CD14-positive monocyte (primary cell): ENCODE results near the gene TMEM250. TPM values are rescaled to one million over a fixed set of nuclear protein-coding genes. Genes with fewer than 3 reads are reported as not detected.

Experiments used
- DNase-seq, 3 donors: peaks; one replicate each; pipeline ENCODE4 v3.0.0-alpha.2; 2011 to 2022
- H2AFZ ChIP-seq: 2 replicates; pipeline ENCODE4 v1.6.0; 2012; ENCODE audit warnings: mild to moderate bottlenecking, low read depth, low read length, inconsistent platforms; ENCODE audit not compliant: insufficient read depth, poor library complexity, severe bottlenecking
- H3K27ac ChIP-seq, 2 donors: 1 replicate in 1 of 2; 2 replicates in 1 of 2; pipeline ENCODE4 v1.5.1; 2012 to 2013; ENCODE audit warnings: low read length in 2 of 2, control low read depth in 1 of 2, inconsistent platforms in 1 of 2, low read depth in 1 of 2, mild to moderate bottlenecking in 1 of 2
- H3K27me3 ChIP-seq, 2 donors: one replicate each; pipeline versions ENCODE4 v1.6.0 to v1.6.1; 2011 to 2013; ENCODE audit warnings: low read length in 2 of 2; ENCODE audit not compliant: control insufficient read depth in 2 of 2, insufficient read depth in 2 of 2
- H3K36me3 ChIP-seq, 2 donors: replicated peaks in 1 of 2; 1 replicate in 1 of 2; 2 replicates in 1 of 2; pipeline versions ENCODE4 v1.5.1 to v1.6.1; 2012 to 2013; ENCODE audit warnings: low read length in 2 of 2, control low read depth in 1 of 2, inconsistent platforms in 1 of 2, mild to moderate bottlenecking in 1 of 2; ENCODE audit not compliant: insufficient read depth in 2 of 2, control insufficient read depth in 1 of 2
- H3K4me1 ChIP-seq, 2 donors: 1 replicate in 1 of 2; 2 replicates in 1 of 2; pipeline versions ENCODE4 v1.5.1 to v1.6.1; 2012 to 2013; ENCODE audit warnings: low read length in 2 of 2, control low read depth in 1 of 2, inconsistent platforms in 1 of 2, mild to moderate bottlenecking in 1 of 2, moderate library complexity in 1 of 2; ENCODE audit not compliant: insufficient read depth in 2 of 2, control insufficient read depth in 1 of 2
- H3K4me2 ChIP-seq: replicated peaks from 2 replicates; pipeline ENCODE3; 2012; ENCODE audit warnings: low read length, moderate library complexity, mild to moderate bottlenecking; ENCODE audit not compliant: poor library complexity, severe bottlenecking; ENCODE audit errors: extremely low read depth
- H3K4me3 ChIP-seq, 3 experiments: fragments of 200-600 bp in 1 of 3; sonication (generic) in 1 of 3; replicated peaks in 1 of 3; 1 replicate in 2 of 3; 2 replicates in 1 of 3; pipeline ENCODE4 v1.5.1; 2011 to 2013; ENCODE audit warnings: low read length in 3 of 3, mild to moderate bottlenecking in 3 of 3, control low read depth in 2 of 3, low read depth in 2 of 3, inconsistent platforms in 1 of 3, moderate library complexity in 1 of 3
- H3K79me2 ChIP-seq: 2 replicates; pipeline ENCODE4 v1.6.0; 2012; ENCODE audit warnings: mild to moderate bottlenecking, control low read depth, inconsistent platforms, low read length, moderate library complexity; ENCODE audit not compliant: insufficient read depth
- H3K9ac ChIP-seq: 2 replicates; pipeline ENCODE4 v1.6.0; 2017; ENCODE audit warnings: low read length, mild to moderate bottlenecking; ENCODE audit not compliant: insufficient read depth, poor library complexity, severe bottlenecking
- H3K9me3 ChIP-seq, 2 donors: replicated peaks in 1 of 2; 1 replicate in 1 of 2; 2 replicates in 1 of 2; pipeline versions ENCODE4 v1.5.1 to v1.6.1; 2012 to 2013; ENCODE audit warnings: low read length in 2 of 2, control low read depth in 1 of 2; ENCODE audit not compliant: control insufficient read depth in 1 of 2, insufficient read depth in 1 of 2
- H4K20me1 ChIP-seq: 2 replicates; pipeline ENCODE4 v1.6.0; 2012; ENCODE audit warnings: mild to moderate bottlenecking, low read length, control low read depth, moderate library complexity; ENCODE audit not compliant: insufficient read depth
- H3K27ac Mint-ChIP-seq, 7 donors: one replicate each; pipeline ENCODE4 v1.8.0; 2020; ENCODE audit warnings: mild to moderate bottlenecking in 7 of 7, mixed read lengths in 7 of 7, moderate library complexity in 6 of 7, inconsistent platforms in 2 of 7
- H3K27me3 Mint-ChIP-seq, 3 donors: one replicate each; pipeline ENCODE4 v1.8.0; 2021 to 2022; ENCODE audit warnings: low read depth in 3 of 3, mild to moderate bottlenecking in 3 of 3, mixed read lengths in 3 of 3, moderate library complexity in 3 of 3, inconsistent platforms in 1 of 3
- H3K36me3 Mint-ChIP-seq, 2 donors: one replicate each; pipeline ENCODE4 v1.8.0; 2020; ENCODE audit warnings: mixed read lengths in 2 of 2, inconsistent platforms in 1 of 2, mild to moderate bottlenecking in 1 of 2
- H3K4me1 Mint-ChIP-seq: one replicate; pipeline ENCODE4 v1.8.0; 2020; ENCODE audit warnings: mild to moderate bottlenecking, mixed read lengths
- H3K4me3 Mint-ChIP-seq, 2 donors: one replicate each; pipeline ENCODE4 v1.8.0; 2020; ENCODE audit warnings: mild to moderate bottlenecking in 2 of 2, mixed read lengths in 2 of 2, moderate library complexity in 1 of 2
- H3K9me3 Mint-ChIP-seq, 7 donors: one replicate each; pipeline ENCODE4 v1.8.0; 2020 to 2022; ENCODE audit warnings: mixed read lengths in 7 of 7, mild to moderate bottlenecking in 6 of 7, moderate library complexity in 6 of 7, inconsistent platforms in 2 of 7
- CTCF ChIP-seq: fragments of 200-600 bp; IDR thresholded peaks from one replicate; pipeline ENCODE4 v1.8.0; 2022; ENCODE audit warnings: antibody characterized with exemption, mild to moderate bottlenecking
- WGBS: methylation state at CpG from one replicate; pipeline ENCODE4 v1.1.5; 2013; ENCODE audit warnings: missing lambda C conversion rate; ENCODE audit not compliant: insufficient coverage; 5-methylcytosine and 5-hydroxymethylcytosine counted together
- intact Hi-C, 2 donors: fragments of 100-400 bp; cut with micrococcal nuclease; formaldehyde crosslinking; loops; one replicate each; pipeline versions ENCODE4 v1.15.0 to v1.15.1; 2023
- polyA plus RNA-seq, 3 donors: library from polyadenylated mRNA; depleted of rRNA in 1 of 3; unstranded in 2 of 3; stranded (reverse) in 1 of 3; fragments of 300-500 nt in 2 of 3; fragments of >200 nt in 1 of 3; fragmentation: Illumina TruSeq in 2 of 3; gene quantifications; 1 replicate in 2 of 3; 2 replicates in 1 of 3; pipeline ENCODE4 v1.2.3, GENCODE V29; 2012 to 2021

The TMEM250 gene
- polyA plus RNA-seq, 3 donors: 11.0 to 38.0 (median 30.9) TPM

GRCh38 chr9:136087741-136088480 lies 30.8 kb downstream of the TMEM250 start:
- 84% methylated on average over 20 of the region's 24 CpGs for WGBS
- peaks cover 25 to 40% of the 10 kb centered on the region in 2 donors for H3K36me3 Mint-ChIP-seq
- no peak overlapping the region for H3K4me3 Mint-ChIP-seq

More at GRCh38 chr9:136087741-136088480, 30.8 kb downstream of the TMEM250 start:
- Histone ChIP-seq H3K9me3 (no peaks in the 10 kb centered on the region), H3K79me2 (peaks cover 100% of the 10 kb centered on the region), H3K4me2 (peak overlapping the region; percentile 83), H3K4me1 (peaks cover 76 to 91% of the 10 kb centered on the region in 2 donors), H4K20me1 (peaks cover 100% of the 10 kb centered on the region), H3K36me3 (peaks cover 17 to 25% of the 10 kb centered on the region in 2 donors), H3K9ac (no peak overlapping the region), H3K4me3 (peak overlapping the region in 1 of 3 experiments; percentile 67), H3K27me3 (no peaks in the 10 kb centered on the region), H2AFZ (no peak overlapping the region), H3K27ac (peak overlapping the region; percentile 78)
- intact Hi-C loops: loop anchor here (2.0 to 5.0 kb wide), 3 partner anchors 34 to 36 kb away; no protein-coding TSS in a partner anchor
- H3K27ac Mint-ChIP-seq: peak overlapping the region in 5 of 7 donors; percentile 58 to 80 (median 66)
- H3K9me3 Mint-ChIP-seq: no peaks in the 10 kb centered on the region
- DNase-seq: no peak
- no peaks in the 10 kb centered on the region for H3K27me3 Mint-ChIP-seq
- H3K4me1 Mint-ChIP-seq: peaks cover 72% of the 10 kb centered on the region
- TF ChIP-seq CTCF: no peak
